ENCODE measurements around the gene ENOX1.

The ENOX1 gene

GRCh38 chr13:43555667-43556066 is 231.1 kb downstream of the ENOX1 start:
- no peak for TF ChIP-seq CTCF (IDR thresholded peaks at IDR 0.05)

- no peak for TF ChIP-seq CTCF (IDR thresholded peaks at IDR 0.05)
Observed at GRCh38 chr13:43551897-43552456, 234.8 kb downstream of the ENOX1 start.

- no peak for TF ChIP-seq CTCF (IDR thresholded peaks at IDR 0.05)
Observed at GRCh38 chr13:43546816-43547215, 240.0 kb downstream of the ENOX1 start.

GRCh38 chr13:43546251-43546650 is 240.5 kb downstream of the ENOX1 start:
- no peak for TF ChIP-seq CTCF (IDR thresholded peaks at IDR 0.05)

GRCh38 chr13:43545317-43545874 is 241.4 kb downstream of the ENOX1 start:
- TF ChIP-seq CTCF (IDR thresholded peaks at IDR 0.05), result no peak

- no peak for TF ChIP-seq CTCF (IDR thresholded peaks at IDR 0.05)
Observed at GRCh38 chr13:43544631-43545030, 242.1 kb downstream of the ENOX1 start.

- no peak for TF ChIP-seq CTCF (IDR thresholded peaks at IDR 0.05)
Observed at GRCh38 chr13:43544011-43544410, 242.8 kb downstream of the ENOX1 start.

- no peak for TF ChIP-seq CTCF (IDR thresholded peaks at IDR 0.05)
Observed at GRCh38 chr13:43543331-43543730, 243.4 kb downstream of the ENOX1 start.

All from LNCAP (cell line).